AG10803 (cell line): ENCODE data around the gene ZNF606.
A peak's percentile ranks its signal among the peaks of the same experiment; 100 is the strongest.

ENCODE experiments used
- DNase-seq: peaks from one replicate; pipeline ENCODE4 v3.0.0; 2010; ENCODE audit warnings: low read depth
- H3K4me3 ChIP-seq: 2 replicates; pipeline ENCODE4 v1.5.1; 2011; ENCODE audit warnings: mild to moderate bottlenecking, low read length, control low read depth
- CTCF ChIP-seq: conservative IDR thresholded peaks from 2 replicates; pipeline ENCODE4 v1.5.1; 2011; ENCODE audit warnings: mild to moderate bottlenecking, low read length, control low read depth, inconsistent platforms

The ZNF606 gene

DNA sequence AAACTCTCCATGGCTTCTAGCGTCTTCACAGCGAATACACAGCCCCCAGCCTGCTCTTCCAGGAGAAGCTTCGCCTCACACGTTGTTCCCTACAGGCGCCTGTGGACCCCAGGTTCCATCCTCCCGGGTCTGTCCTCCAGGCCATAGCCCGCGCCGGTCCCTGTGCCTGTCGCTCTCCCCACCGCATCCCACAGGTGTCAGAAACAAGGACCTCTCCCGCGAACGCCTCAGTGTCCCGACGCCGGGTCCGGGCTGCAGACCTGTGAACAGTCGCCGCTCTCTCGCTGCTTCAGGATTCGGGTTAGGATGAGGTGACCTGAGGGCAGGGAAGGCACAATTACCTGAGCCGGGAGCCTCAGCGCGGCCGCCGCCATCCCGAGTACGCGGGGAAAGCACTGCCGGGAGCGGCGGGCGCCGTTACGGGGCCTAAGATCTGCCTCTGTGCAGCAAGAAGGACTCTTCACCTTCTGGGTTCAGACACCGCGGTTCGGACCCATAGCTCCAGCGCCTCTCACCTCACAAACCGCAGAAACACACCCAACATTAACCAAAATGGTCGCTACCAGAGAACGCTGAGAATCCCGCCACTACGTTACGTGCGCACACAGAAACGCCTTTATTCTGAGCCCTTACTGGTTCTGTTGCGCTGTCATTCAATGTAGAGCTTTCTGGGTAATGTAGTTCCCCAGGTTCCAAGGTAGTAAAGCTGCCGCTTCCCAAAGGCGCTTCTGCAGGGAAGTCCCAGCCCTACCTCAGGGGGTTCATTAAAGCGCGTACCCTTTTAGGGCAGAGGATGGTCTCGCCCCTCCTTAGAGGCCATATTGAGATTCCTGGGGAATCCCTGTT lies 67.6 kb downstream of the ZNF606 start, which contains the start of gene ZNF418:
Gene ZNF418 (minus strand): TSS at position 583 of the 846 bp plus-strand sequence. CDS start 1,580 bp downstream, outside the sequence.
- peak; percentile 81 for DNase-seq
- H3K4me3 ChIP-seq = peak within 1 kb of the TSS; percentile 80
- TF ChIP-seq CTCF = no peak

DNA sequence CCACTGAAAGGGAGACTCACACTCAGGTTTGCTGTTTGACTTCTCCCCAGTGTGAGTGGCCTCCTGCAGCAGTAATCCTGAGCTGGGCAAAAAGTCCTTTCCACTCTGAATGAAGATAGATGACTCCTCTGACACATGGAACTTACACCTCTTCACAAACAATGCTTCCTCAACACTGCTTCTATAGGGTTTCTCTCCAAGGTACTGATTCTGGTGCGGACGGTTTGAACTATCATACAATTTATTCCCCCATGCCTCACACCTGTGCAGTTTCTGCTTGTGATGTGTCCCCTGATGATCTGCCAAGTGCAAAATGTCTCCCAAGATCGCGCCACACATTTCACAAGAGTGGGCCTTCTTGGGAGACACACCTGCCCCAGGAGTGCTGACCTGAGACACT lies 75.0 kb downstream of the ZNF606 start:
- no peak for TF ChIP-seq CTCF
- H3K4me3 ChIP-seq = no peak overlapping the region
- no peak for DNase-seq
